Activated T-helper 1 cell treated with Interleukin-2 at 50 U/mL for 16 hours (primary cell): Measurements from ENCODE around the gene SLC9A9.
"Not testable (repeated sequence)": the region's sequence is repeated elsewhere in the genome, so short reads cannot be mapped to it uniquely, and the experiment has no call there.

Experiments
- DNase-seq: peaks from one replicate; pipeline ENCODE4 v3.0.0-alpha.2; 2020; ENCODE audit warnings: low read depth

The SLC9A9 gene

DNA sequence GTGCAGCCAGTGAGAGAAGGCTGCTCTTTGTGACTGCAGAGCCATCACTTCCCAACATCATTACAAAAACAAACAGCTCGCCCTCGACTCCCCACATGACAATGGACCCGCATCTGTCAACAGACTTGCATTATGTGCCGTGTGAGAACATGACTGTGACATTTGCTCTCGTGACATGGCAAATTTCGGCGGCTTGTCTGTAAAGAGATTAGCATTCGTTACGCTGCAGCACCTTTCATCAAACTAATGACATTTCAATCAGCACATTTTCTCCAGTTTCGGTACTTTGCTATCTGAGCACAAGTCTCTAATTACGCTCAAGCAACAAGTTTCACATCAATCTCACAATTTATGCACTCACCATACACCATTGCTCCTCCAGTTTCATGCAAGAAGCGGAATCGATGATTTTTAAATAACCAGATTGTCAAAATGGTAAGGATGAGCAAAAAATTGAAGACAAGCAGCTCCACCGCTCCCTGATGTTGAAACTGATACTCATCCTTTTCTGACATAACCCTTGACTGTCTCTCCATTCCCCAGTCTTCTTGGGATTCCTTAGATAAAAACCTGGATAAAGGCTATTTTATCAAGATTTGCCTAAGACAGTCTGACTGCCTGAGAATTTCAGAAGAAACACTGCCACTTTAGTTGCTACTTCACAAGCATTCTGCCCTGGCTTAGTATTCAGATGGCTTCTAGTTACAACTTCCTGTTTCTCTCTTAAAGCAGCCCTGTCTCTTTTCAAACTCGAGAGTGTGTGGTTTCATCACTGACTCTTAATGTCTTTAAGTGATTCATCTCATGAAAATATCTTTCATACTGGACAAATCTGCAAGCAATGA is at the start of gene SLC9A9:
SLC9A9 (minus strand) TSS at position 682 of the 845 bp plus-strand sequence; CDS start at position 536, 146 bp downstream.
- DNase-seq = no peak

DNA sequence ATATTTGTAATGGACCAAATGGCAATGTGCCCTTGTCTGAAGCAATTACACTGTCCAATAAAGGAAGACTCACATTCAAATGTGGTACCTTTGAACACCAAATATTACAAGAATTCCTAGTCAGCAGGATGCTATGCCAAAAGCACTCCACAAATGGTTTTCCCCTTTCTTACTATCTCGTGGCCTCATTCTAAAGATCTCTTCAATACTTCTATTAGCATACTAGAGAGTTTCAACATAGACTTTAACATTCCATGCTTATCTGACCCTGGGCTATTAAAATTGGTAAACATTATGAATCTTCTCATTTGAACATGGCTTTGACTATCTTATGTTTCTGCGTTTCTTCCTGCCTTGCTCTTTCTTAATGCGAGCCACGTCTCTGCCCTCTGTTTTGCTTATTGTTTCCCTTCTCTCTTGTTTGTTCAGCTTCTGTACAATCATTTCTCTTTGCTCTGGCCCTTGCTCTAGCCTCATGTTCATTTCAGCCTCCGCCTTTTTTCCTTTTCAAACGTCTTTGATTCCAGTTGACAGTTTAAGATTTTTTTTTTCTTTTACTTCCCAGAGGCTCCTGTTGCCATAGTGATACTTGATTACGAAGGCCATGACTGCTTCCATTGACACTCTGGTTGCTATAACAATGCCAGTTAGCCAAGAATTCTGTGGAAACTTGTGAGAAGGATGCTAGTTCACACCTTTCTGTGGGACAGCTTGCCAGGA is 49.5 kb upstream of the SLC9A9 start:
- no peak for DNase-seq

DNA sequence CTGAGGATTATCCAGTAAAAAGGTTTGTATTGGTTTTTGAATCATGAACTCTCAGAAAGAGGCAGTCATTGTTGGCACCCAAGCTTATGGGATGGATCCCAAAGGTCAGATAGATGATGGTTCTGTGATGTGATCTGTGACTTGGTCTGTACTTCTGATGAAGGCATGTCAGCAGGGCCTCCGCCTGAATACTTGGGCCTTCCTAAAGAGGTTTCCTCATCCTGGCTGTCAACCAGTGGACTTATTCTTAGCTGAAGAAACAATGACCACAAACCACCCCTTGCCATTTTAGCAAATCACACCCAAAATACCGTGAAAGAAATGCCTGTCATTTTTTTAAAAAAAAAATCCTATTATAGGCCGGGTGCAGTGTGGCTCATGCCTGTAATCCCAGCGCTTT is 48.2 kb upstream of the SLC9A9 start:
- no peak for DNase-seq

DNA sequence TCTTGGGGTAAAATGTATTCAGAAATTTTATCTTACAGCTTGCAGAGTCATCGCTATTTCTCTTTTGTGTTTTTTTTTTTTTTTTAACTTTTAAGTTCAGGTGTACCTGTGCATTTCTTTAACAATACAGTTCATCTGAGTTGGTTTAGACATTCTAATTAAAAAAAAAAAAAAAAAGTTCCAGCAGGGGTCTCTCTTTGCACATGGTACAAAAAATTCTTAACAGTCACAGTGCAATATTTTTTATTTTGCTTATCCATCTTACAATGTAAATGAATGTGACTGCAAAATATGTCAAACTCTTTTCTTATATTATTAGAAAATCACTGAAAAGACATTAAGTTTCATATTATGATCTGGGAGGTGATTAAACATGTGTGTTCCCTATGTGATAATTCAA is 47.5 kb upstream of the SLC9A9 start:
- no peak for DNase-seq

DNA sequence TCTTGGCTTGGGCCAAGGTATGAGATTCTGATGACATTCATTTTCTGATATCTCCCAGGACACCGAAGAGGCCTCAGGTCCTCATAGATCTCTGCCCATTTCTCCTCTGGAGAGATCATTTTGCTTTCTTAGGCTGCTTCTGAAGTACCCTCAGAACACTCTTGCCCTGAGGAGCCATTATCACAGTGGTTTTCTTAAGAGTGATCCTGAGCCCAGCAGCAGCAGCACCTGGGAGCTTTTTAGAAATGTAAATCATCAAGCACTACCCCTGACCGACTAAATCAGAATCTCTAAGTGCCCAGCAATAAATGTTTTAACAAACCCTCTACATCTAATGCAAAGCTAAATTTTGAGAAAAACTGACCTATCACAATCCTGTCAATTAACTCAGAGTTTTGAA is 40.6 kb upstream of the SLC9A9 start:
- no peak for DNase-seq

DNA sequence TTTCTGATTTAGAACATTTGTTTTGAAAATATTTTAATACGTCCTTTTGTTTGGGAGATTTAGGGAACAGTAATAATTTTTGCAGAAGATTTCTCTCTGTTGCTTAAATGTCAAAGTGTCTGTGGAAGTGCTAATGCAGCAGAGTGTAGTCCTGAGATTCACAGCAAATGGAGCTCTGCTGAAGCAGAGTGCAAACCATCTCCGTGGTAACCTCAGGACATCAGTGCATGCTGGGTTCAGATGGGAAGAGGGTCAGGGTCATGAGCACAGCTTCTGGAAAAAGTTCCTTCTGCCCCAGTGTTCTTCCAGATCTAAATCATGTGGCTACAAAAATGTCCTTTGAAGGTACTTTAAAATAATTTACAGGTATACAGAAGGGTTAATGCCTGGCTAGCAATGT is 39.9 kb upstream of the SLC9A9 start:
- DNase-seq = no peak

DNA sequence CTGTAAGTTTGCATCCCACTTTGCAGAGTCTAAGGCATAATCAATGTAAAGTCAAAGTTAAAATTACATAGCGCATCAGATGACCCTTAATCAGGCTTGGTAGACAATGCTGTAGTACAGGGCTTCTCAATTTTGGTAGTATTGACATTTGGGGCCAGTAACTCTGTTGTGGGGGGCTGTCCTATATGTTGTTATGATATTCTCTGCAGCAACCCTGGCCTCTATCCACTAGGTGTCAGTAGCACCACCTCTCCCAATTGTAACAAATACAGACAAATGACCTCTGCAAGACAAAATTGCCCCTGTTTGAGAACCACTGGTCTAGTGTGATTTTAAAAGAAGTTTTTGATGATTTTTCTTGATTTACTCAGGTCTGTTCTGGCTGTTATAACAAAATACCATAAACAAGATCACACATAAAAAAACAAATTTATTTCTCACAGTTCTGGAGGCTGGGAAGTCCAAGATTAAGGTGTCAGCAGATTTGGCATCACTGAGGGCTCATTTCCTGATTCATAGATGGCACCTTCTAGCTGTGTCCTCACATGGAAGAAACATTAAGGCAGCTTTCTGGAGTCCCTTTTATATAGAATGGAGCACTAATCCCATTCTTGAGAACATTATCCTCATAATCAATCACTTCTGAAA is 37.6 kb upstream of the SLC9A9 start:
- DNase-seq = no peak

DNA sequence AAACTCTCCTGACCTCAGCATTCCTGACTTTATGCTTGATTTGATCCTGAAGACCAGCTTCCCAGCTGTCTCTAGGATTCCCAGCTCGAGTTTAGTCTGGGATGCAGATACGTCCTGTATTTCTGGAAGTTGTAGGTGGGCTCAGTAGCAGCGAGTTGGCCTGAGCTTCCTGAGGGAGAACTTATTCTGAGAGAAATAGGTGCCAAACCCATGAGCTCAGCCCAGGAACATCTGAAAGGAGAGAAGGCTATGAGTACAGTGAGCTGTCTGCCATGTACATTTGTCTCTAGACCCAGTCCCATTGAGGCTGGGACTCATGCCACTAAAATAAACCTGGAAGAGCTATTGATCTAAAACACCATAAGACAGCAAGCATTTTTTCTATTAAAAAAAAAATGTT is 36.6 kb upstream of the SLC9A9 start:
- DNase-seq = no peak

DNA sequence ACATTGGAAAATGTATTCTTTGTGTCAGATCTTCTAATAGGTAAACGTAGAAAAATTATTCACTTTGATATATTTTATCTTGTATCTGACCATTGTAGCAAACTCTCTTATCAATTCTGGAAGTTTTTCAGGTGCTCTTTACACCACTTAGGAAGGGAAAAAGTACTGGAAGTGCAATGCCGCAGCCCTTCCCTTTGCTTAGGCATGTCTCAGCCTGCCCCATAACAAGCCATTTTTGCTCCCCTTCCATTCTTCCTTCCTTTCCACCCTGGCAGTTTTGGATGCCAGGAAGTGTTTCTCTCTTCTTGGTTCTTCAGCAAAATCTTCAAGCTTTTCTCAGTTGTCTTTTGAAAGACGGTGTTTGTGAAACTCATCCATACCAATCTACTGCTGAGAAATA is 34.9 kb upstream of the SLC9A9 start:
- DNase-seq = no peak

DNA sequence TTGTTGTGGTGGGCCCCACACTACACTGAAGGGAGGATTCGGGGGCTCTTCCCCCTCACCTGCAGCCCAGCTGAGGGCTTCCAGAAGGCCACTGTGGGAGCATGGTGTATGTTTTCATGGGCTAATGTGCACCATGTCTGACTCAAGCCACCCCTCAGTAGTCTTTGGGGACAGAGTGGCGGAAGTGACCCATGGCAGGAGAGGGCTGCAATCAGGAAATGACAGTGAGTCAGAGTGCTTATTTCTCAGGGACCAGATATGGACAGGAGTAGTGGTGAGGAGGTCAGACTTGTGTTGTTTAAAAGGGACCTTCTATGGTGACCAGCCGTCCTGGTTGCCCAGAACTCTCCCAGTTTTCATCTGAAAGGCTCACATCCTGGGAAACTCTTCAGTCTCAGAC is 32.8 kb upstream of the SLC9A9 start:
- no peak for DNase-seq

DNA sequence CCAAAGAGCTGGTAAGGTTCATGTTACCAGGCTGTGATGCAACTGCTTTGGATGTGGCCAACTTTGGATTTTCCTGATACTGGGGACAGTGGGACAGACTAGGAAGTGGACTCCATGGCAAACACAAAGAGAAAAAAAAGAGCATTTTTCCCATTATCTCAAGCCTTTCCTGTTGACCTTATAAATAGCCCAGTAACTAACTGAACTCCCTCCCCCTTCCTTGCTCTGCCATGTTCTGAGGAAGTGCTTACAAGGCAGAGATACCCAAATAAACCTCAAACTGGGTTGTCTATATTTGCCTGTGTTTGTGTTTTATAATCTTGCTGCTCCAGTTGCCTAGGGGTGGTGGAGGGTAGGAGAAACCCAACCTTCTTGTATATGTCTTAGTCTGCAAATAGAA is 27.3 kb upstream of the SLC9A9 start:
- no peak for DNase-seq

DNA sequence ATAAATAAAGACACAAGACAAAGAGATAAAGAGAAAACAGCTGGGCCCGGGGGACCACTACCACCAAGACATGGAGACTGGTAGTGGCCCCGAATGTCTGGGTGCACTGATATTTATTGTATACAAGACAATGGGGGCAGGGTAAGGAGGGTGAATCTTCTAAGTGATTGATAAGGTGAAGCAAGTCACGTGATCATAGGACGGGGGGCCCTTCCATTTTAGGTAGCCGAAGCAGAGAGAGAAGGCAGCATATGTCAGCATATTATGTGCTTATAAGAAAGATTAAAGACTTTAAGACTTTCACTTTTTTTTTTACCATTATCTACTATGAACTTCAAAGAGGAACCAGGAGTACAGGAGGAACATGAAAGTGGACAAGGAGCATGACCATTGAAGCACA is 25.3 kb upstream of the SLC9A9 start:
- not testable (repeated sequence) for DNase-seq

DNA sequence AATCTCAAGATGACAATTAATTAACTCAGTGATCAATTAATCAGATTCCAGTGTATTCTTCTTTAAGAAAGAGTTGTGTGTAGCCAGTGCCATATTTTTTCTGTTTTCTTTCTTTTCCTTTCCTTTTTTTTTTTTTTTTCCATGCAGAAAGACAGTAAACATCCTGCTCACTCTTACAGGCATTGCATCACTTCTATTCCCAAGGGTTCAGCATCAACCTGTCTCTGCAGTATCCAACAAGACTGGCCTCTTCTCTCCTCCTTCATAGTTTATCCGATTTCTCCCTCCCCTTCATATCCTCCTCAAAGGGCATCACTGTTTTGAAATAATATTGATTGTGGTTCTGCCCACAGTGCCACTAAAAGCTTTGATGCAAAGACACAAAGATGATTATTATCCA is 17.0 kb upstream of the SLC9A9 start:
- DNase-seq = no peak

DNA sequence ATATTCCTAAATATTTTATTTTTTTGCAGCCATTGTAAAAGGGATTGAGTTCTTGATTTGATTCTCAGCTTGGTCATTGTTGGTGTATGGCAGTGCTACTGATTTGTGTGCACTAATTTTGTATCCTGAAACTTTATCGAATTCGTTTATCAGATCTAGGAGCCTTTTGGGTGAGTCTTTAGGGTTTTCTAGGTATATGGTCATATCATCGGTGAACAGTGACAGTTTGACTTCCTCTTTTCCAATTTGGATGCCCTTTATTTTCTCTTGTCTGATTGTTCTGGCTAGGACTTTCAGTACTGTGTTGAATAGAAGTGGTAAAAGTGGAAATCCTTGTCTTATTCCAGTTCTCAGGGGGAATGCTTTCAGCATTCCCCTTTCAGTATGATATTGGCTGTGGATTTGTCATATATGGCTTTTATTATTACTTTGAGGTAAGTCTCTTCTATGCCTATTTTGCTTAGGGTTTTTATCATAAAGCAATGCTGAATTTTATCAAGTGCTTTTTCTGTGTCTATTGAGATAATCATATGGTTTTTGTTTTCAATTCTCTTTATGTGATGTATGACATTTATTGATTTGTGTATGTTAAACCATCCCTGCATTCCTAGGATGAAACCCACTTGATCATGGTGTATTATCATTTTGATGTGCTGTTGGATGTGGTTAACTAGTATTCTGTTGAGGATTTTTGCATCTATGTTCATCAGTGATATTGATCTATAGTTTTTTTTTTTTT is 11.4 kb upstream of the SLC9A9 start:
- DNase-seq = no peak

DNA sequence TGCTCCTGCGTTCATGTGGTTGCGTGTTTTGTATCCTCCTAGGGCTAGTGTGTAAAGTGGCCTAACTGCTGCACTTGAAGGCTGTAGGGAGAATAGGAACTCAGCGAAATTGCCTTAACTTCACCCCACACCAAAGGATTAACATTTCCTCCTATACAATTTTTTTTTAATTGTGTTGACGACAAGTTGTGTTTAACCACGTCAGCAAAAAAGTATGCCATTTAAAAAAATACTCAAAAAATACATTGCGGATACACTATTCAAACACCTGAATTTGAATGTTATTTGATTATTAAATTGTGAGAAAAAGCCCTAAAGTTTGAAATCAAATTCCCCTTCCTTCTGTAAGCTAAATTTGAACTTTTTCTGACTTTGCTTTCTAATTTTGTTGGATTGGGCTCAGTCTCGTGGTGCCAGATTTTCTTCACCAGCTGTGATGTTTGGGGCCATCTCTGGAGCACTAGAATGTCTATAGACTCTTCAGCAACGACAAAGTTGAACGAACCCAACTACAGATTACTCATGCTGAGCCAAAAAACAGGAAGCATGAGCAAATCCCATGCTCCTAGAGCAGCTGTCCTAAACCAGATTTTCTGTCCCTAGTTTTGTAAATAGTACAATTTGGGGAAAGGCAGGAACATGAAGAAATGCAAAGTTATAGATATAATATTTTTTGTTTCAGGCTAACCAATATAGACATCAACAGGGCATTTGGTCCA is 8.1 kb upstream of the SLC9A9 start:
- no peak for DNase-seq

DNA sequence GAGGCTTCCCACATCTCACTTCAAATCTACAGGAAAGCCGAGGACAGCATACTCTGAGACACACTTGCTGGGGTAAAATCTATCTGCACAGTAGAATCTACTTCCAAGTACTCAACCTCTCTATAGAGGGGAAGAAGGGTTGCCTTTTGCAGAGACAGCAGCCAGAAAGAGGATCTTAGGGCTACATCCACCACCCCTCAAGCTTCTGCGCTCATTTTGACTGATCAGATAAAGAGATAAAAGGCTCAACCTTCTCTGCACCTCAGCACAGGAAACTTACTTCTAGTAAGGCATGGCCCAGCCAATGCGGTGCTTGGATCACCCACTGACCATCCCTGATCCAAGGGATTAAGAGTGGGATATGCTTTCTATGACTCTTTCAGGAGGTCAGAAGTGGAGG is 6.9 kb upstream of the SLC9A9 start:
- DNase-seq = no peak

DNA sequence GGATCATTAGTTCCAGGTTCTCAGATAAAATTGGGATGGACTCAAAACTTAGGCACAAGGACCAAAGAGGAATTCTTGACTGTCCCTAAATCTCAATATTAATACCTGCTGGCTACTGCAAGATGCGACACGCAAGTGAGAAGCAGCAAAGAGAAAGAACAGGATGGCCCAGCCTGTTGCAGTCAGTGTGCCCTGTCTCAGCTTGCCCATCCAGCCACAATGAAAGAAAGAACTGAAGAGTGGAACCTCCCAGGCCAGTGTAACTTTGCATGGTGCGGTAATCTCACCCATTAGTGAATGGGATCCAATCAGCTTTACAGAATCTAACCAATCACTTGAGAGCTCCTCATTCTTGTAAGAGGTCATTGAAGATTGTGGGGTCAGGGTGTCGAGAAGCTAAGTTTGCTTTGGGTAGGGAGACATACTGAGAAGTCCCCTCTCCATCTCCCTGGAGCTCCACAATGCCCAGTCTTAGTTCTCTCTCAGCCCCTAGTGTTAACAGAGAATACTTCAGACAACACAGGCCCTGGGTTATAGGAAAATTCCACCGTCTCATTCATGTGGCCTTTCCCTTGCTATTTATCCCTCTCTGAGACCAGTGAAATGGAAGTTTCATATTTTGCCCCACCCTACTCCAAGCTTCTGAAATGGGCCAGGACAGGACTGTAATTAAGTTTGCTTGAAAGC is 3.2 kb upstream of the SLC9A9 start:
- no peak for DNase-seq

DNA sequence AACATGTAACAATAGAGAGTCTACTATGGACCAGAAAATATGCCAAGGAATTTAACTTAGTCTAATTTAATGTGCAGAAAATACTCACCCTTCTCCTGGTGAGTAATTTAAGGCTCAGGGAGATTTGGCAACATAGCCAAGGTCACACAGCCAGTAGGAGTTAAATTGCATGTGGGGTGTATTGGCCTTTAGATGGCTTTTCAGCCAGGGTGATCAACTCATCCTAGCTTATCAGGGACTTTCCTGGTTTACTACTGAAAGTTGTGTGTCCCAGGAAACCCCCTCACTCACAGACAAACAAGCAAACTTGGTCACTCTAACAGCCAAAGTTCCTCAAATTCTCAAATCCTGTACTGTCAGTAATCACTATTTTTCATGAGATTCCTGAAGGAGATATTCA is 2.6 kb upstream of the SLC9A9 start:
- DNase-seq = no peak

DNA sequence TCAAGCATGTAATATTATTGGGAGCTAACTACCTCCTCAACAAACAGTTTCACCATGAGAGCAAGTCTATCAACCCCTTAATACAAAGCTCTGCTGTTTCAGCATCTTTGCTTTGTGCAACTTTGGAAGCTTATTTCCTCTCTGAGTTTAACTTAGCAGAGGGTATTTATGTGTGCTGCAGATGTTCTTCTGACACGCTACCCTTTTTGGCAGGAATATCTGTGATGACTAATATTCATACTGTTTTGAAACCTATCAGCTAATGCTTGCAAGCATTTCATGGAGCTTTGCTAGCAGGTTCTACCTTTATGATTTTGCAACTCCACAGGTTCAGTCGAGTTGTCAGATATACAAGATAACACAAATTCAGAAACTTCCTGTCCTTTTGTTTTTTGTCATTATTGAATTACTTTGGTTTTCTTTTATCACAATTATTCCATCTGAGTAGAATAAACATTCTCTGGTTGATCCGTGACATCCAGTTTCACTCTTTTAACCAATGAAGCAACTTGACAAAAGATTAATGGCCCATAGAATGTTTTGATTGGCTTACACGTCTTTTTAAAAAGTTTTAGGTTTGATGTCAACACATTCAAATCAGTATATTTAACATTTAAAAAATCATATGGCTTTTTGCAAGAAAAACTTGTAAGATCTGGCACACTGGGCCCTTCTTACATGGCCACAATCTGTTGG is 1.7 kb upstream of the SLC9A9 start:
- no peak for DNase-seq

DNA sequence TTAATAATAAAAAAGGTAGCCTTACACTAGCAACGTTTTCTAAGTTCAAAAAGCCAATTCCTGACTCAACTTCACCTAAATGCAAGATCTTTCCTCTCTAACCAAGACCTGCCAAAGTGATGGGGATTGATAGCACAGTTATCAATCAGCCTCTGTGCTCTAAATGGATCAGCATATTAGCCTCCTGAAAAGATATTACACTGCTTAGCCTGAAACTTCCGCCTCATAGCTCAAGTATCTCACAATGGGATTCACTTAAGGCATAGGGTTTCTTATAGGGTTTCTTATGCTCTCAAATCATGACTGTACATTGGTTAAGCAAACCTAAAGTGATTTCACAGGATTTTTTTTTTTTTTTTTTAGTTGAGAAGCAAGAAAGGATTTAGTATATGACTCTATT is 436 bp upstream of the SLC9A9 start:
- no peak for DNase-seq

DNA sequence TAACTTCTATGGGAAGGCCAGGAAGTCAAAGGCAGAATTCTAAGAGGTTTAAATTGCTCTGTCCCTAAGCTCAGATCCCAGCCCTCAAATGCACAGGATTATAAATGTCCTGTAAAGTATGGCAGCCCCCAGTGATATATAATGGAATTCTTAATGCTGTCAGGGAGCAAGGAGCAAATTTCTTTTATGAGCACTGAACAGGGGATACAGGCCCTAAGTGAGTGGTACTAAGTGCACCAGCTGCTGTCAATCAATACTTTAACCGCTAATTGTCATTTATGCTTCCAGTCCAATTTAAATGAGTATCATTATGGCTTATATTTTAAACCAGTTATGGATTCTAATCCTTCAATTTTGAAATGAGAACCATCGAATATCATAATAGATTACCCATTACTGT is 4.7 kb downstream of the SLC9A9 start:
- DNase-seq = no peak
